HL-60 (cell line): Measurements from ENCODE around the gene FAM216B.

Source experiments
- DNase-seq, 2 experiments: peaks; one replicate each; pipeline ENCODE4 v3.0.0-alpha.2; 2010 to 2020; ENCODE audit warnings: low read depth in 1 of 2, low spot score in 1 of 2
- H3K27ac ChIP-seq: fragments of 250-450 bp; sonication (Bioruptor Pico); replicated peaks from 2 replicates; pipeline ENCODE4 v1.5.1; 2020; ENCODE audit warnings: mild to moderate bottlenecking, moderate library complexity
- H3K27me3 ChIP-seq: fragments of 250-450 bp; sonication (Bioruptor Pico); 2 replicates; pipeline ENCODE4 v1.5.1; 2021; ENCODE audit warnings: mild to moderate bottlenecking, moderate library complexity; ENCODE audit not compliant: insufficient read depth, poor library complexity, severe bottlenecking
- H3K4me3 ChIP-seq: replicated peaks from 2 replicates; pipeline ENCODE4 v1.5.1; 2011; ENCODE audit warnings: mild to moderate bottlenecking, control low read depth, low read length; ENCODE audit not compliant: insufficient read depth
- GABPA ChIP-seq: IDR thresholded peaks from 2 replicates; pipeline ENCODE4 v1.6.1; 2012; ENCODE audit warnings: low read depth
- POLR2AphosphoS5 ChIP-seq: IDR thresholded peaks from 2 replicates; pipeline ENCODE4 v1.6.1; 2012; ENCODE audit warnings: low read depth
- SPI1 ChIP-seq: IDR thresholded peaks from 2 replicates; pipeline ENCODE4 v1.6.1; 2012; ENCODE audit warnings: low read depth, mild to moderate bottlenecking, borderline replicate concordance
- TF ChIP-seq, protein P1 (sequence below): IDR thresholded peaks from one replicate; pipeline ENCODE4 v1.5.1; 2011; ENCODE audit warnings: low read length, control low read depth, inconsistent platforms; ENCODE audit not compliant: insufficient read depth
- TF ChIP-seq, protein P2 (sequence below): IDR thresholded peaks from 2 replicates; pipeline ENCODE4 v1.6.1; 2012; ENCODE audit warnings: low read depth; ENCODE audit not compliant: insufficient replicate concordance

Gene FAM216B

DNA sequence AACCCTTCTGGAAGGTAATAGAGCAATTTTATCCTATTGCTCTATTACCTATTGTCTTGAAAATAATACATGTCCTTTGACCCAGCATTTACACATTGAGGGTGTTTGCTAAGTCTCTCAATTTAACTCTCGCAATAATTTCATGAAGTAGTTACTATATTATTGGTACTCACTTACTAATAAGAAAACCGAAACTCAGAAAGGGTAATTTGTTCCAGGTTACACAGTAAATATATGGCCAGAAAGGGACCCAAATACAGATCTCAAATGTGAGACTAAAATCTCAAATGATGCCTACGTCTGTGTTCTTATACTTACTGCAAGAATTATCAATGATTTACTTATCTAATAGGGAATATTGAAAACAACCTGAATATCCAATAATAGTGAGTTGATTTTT lies 29.7 kb upstream of the FAM216B start:
- no peak for DNase-seq
- TF ChIP-seq SPI1 (no peak), POLR2AphosphoS5 (no peak), GABPA (no peak)
- TF ChIP-seq, protein P1, sequence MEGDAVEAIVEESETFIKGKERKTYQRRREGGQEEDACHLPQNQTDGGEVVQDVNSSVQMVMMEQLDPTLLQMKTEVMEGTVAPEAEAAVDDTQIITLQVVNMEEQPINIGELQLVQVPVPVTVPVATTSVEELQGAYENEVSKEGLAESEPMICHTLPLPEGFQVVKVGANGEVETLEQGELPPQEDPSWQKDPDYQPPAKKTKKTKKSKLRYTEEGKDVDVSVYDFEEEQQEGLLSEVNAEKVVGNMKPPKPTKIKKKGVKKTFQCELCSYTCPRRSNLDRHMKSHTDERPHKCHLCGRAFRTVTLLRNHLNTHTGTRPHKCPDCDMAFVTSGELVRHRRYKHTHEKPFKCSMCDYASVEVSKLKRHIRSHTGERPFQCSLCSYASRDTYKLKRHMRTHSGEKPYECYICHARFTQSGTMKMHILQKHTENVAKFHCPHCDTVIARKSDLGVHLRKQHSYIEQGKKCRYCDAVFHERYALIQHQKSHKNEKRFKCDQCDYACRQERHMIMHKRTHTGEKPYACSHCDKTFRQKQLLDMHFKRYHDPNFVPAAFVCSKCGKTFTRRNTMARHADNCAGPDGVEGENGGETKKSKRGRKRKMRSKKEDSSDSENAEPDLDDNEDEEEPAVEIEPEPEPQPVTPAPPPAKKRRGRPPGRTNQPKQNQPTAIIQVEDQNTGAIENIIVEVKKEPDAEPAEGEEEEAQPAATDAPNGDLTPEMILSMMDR: no peak
- TF ChIP-seq, protein P2, sequence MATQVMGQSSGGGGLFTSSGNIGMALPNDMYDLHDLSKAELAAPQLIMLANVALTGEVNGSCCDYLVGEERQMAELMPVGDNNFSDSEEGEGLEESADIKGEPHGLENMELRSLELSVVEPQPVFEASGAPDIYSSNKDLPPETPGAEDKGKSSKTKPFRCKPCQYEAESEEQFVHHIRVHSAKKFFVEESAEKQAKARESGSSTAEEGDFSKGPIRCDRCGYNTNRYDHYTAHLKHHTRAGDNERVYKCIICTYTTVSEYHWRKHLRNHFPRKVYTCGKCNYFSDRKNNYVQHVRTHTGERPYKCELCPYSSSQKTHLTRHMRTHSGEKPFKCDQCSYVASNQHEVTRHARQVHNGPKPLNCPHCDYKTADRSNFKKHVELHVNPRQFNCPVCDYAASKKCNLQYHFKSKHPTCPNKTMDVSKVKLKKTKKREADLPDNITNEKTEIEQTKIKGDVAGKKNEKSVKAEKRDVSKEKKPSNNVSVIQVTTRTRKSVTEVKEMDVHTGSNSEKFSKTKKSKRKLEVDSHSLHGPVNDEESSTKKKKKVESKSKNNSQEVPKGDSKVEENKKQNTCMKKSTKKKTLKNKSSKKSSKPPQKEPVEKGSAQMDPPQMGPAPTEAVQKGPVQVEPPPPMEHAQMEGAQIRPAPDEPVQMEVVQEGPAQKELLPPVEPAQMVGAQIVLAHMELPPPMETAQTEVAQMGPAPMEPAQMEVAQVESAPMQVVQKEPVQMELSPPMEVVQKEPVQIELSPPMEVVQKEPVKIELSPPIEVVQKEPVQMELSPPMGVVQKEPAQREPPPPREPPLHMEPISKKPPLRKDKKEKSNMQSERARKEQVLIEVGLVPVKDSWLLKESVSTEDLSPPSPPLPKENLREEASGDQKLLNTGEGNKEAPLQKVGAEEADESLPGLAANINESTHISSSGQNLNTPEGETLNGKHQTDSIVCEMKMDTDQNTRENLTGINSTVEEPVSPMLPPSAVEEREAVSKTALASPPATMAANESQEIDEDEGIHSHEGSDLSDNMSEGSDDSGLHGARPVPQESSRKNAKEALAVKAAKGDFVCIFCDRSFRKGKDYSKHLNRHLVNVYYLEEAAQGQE: no peak
- Histone ChIP-seq H3K27ac (no peak overlapping the region), H3K27me3 (no peaks in the 10 kb centered on the region), H3K4me3 (no peak overlapping the region)

DNA sequence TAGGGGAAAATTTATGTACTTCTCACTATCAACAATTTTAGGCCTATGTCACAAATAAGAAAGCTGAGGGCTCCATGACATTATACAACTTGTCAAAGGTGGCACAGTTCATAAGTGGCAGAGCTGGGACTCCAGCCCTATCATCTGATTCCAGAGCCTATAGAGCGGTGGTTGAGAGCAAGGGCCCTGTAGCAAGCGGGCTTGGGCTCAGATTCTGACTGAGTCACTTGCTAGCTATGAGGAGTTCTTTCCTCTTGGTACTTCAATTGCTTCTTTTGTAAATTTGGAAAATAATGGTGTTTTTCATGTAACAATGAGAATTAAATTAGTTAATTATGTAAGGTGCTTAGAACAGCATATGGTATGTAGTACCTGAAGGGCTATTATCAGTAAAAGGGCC lies 28.7 kb upstream of the FAM216B start:
- Histone ChIP-seq H3K4me3 (no peak overlapping the region), H3K27ac (no peak overlapping the region), H3K27me3 (no peaks in the 10 kb centered on the region)
- DNase-seq: no peak
- TF ChIP-seq, protein P2: no peak
- TF ChIP-seq SPI1 (no peak), GABPA (no peak), POLR2AphosphoS5 (no peak)
- TF ChIP-seq, protein P1: no peak

DNA sequence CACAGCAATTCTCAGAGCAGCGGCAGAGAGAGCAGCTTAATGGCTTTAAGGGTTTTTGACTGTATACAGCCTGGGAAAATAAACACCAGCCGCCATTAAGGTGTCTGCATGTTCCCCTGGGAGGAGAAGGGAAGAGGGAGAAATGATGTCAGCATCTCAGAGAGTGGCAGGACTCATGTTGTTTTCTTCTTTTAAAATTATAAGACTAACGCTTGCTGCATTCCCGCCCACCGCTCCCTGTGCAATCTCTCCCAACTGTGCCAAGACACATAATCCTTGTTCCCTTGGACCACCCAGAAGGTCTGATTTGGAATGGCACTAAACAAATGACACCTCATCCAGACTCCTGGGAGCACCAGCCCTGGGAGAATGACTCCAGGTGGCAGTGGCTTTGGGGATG lies 27.7 kb upstream of the FAM216B start:
- no peak overlapping the region for H3K27ac ChIP-seq
- H3K27me3 ChIP-seq: no peaks in the 10 kb centered on the region
- H3K4me3 ChIP-seq: no peak overlapping the region
- no peak for DNase-seq
- TF ChIP-seq GABPA (no peak), SPI1 (no peak), POLR2AphosphoS5 (no peak)
- TF ChIP-seq, protein P2: no peak
- TF ChIP-seq, protein P1: no peak
